Liver (tissue), 3 donors: ENCODE data around the gene WDR20.

Experiments used
- EGR1 ChIP-seq, 2 donors: IDR thresholded peaks; 2 replicates each; pipeline ENCODE4 v1.6.1; 2016 to 2018; ENCODE audit warnings: antibody characterized with exemption in 2 of 2, low read depth in 2 of 2
- HNF4A ChIP-seq, 2 donors: conservative IDR thresholded peaks; 2 replicates each; pipeline ENCODE4 v1.6.1; 2016; ENCODE audit warnings: antibody characterized with exemption in 2 of 2, mild to moderate bottlenecking in 2 of 2
- JUND ChIP-seq, 2 donors: IDR thresholded peaks; 2 replicates each; pipeline ENCODE4 v1.6.1; 2016; ENCODE audit warnings: antibody characterized with exemption in 2 of 2
- MAX ChIP-seq: IDR thresholded peaks from 2 replicates; pipeline ENCODE4 v1.6.1; 2016; ENCODE audit warnings: antibody characterized with exemption
- RAD21 ChIP-seq, 2 donors: IDR thresholded peaks; 2 replicates each; pipeline ENCODE4 v1.6.1; 2016; ENCODE audit warnings: antibody characterized with exemption in 2 of 2, mild to moderate bottlenecking in 2 of 2
- SP1 ChIP-seq: IDR thresholded peaks from 2 replicates; pipeline ENCODE4 v1.6.1; 2018; ENCODE audit warnings: antibody characterized with exemption, mild to moderate bottlenecking
- TAF1 ChIP-seq: conservative IDR thresholded peaks from 2 replicates; pipeline ENCODE4 v1.6.1; 2016; ENCODE audit warnings: antibody characterized with exemption, mild to moderate bottlenecking
- YY1 ChIP-seq: IDR thresholded peaks from 2 replicates; pipeline ENCODE4 v1.6.1; 2016; ENCODE audit warnings: antibody characterized with exemption, mild to moderate bottlenecking
- TF ChIP-seq, protein P1 (sequence below): fragments of 150-350 bp; IDR thresholded peaks from 2 replicates; pipeline ENCODE4 v1.5.1; 2017; ENCODE audit warnings: improper control_type of control experiment, low read depth, low read length; ENCODE audit not compliant: missing input control
- TF ChIP-seq, protein P2 (sequence below): IDR thresholded peaks from 2 replicates; pipeline ENCODE4 v1.6.1; 2016; ENCODE audit warnings: antibody characterized with exemption, mild to moderate bottlenecking
- donor health status: healthy.
- donor health status: healthy.

- TF ChIP-seq, protein P1, sequence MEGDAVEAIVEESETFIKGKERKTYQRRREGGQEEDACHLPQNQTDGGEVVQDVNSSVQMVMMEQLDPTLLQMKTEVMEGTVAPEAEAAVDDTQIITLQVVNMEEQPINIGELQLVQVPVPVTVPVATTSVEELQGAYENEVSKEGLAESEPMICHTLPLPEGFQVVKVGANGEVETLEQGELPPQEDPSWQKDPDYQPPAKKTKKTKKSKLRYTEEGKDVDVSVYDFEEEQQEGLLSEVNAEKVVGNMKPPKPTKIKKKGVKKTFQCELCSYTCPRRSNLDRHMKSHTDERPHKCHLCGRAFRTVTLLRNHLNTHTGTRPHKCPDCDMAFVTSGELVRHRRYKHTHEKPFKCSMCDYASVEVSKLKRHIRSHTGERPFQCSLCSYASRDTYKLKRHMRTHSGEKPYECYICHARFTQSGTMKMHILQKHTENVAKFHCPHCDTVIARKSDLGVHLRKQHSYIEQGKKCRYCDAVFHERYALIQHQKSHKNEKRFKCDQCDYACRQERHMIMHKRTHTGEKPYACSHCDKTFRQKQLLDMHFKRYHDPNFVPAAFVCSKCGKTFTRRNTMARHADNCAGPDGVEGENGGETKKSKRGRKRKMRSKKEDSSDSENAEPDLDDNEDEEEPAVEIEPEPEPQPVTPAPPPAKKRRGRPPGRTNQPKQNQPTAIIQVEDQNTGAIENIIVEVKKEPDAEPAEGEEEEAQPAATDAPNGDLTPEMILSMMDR = no peak
- TF ChIP-seq RAD21 (IDR thresholded peaks at IDR 0.05) = no peak
- TF ChIP-seq MAX = no peak
- no peak for TF ChIP-seq YY1
- TF ChIP-seq JUND (IDR thresholded peaks at IDR 0.05) = no peak
- TF ChIP-seq TAF1 = no peak
- TF ChIP-seq HNF4A (conservative IDR thresholded peaks at IDR 0.05) = no peak
- no peak for TF ChIP-seq EGR1 (IDR thresholded peaks at IDR 0.05; ENCODE audit: low read depth in 2 of 2)
- TF ChIP-seq, protein P2, sequence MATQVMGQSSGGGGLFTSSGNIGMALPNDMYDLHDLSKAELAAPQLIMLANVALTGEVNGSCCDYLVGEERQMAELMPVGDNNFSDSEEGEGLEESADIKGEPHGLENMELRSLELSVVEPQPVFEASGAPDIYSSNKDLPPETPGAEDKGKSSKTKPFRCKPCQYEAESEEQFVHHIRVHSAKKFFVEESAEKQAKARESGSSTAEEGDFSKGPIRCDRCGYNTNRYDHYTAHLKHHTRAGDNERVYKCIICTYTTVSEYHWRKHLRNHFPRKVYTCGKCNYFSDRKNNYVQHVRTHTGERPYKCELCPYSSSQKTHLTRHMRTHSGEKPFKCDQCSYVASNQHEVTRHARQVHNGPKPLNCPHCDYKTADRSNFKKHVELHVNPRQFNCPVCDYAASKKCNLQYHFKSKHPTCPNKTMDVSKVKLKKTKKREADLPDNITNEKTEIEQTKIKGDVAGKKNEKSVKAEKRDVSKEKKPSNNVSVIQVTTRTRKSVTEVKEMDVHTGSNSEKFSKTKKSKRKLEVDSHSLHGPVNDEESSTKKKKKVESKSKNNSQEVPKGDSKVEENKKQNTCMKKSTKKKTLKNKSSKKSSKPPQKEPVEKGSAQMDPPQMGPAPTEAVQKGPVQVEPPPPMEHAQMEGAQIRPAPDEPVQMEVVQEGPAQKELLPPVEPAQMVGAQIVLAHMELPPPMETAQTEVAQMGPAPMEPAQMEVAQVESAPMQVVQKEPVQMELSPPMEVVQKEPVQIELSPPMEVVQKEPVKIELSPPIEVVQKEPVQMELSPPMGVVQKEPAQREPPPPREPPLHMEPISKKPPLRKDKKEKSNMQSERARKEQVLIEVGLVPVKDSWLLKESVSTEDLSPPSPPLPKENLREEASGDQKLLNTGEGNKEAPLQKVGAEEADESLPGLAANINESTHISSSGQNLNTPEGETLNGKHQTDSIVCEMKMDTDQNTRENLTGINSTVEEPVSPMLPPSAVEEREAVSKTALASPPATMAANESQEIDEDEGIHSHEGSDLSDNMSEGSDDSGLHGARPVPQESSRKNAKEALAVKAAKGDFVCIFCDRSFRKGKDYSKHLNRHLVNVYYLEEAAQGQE = no peak
- TF ChIP-seq SP1 = no peak
Observed at GRCh38 chr14:102212356-102212755, 72.7 kb downstream of the WDR20 start.
